Liver (tissue), 9 donors: Measurements from ENCODE around the gene COL8A1. TPM values are rescaled to one million over a fixed set of nuclear protein-coding genes. Genes with fewer than 3 reads are reported as not detected.

Experiments
- DNase-seq: peaks from one replicate; pipeline ENCODE4 v3.0.0-alpha.2; 2017; ENCODE audit warnings: low spot score
- H3K27ac ChIP-seq, 2 donors: one replicate each; pipeline ENCODE4 v1.7.0; 2013; ENCODE audit warnings: inconsistent platforms in 2 of 2, low read length in 2 of 2, control low read depth in 1 of 2, low read depth in 1 of 2, mild to moderate bottlenecking in 1 of 2
- H3K27me3 ChIP-seq, 4 donors: one replicate each; pipeline versions ENCODE4 v1.6.1 to v1.7.0; 2013; ENCODE audit warnings: low read length in 3 of 4, inconsistent platforms in 1 of 4, mild to moderate bottlenecking in 1 of 4, moderate library complexity in 1 of 4; ENCODE audit not compliant: control insufficient read depth in 4 of 4, insufficient read depth in 4 of 4
- H3K36me3 ChIP-seq, 4 donors: one replicate each; pipeline versions ENCODE4 v1.6.1 to v1.7.0; 2013; ENCODE audit warnings: low read length in 3 of 4, mild to moderate bottlenecking in 3 of 4, low read depth in 1 of 4, moderate library complexity in 1 of 4; ENCODE audit not compliant: control insufficient read depth in 4 of 4, insufficient read depth in 3 of 4
- H3K4me1 ChIP-seq, 4 donors: one replicate each; pipeline versions ENCODE4 v1.6.1 to v1.7.0; 2013; ENCODE audit warnings: low read length in 3 of 4, mild to moderate bottlenecking in 3 of 4, moderate library complexity in 1 of 4; ENCODE audit not compliant: control insufficient read depth in 4 of 4, insufficient read depth in 4 of 4
- H3K4me3 ChIP-seq, 3 donors: one replicate each; pipeline versions ENCODE4 v1.6.1 to v1.7.0; 2013; ENCODE audit warnings: low read length in 3 of 3, control low read depth in 1 of 3, low read depth in 1 of 3, mild to moderate bottlenecking in 1 of 3
- H3K9ac ChIP-seq, 2 donors: one replicate each; pipeline ENCODE4 v1.7.0; 2013; ENCODE audit warnings: low read length in 2 of 2, mild to moderate bottlenecking in 2 of 2, moderate library complexity in 2 of 2, control low read depth in 1 of 2, low read depth in 1 of 2
- H3K9me3 ChIP-seq, 4 donors: one replicate each; pipeline versions ENCODE4 v1.6.1 to v1.7.0; 2013; ENCODE audit warnings: low read length in 3 of 4; ENCODE audit not compliant: control insufficient read depth in 4 of 4
- EGR1 ChIP-seq, 2 donors: IDR thresholded peaks; 2 replicates each; pipeline ENCODE4 v1.6.1; 2016 to 2018; ENCODE audit warnings: antibody characterized with exemption in 2 of 2, low read depth in 2 of 2
- FOXA1 ChIP-seq: IDR thresholded peaks from 2 replicates; pipeline ENCODE4 v1.6.1; 2016; ENCODE audit warnings: antibody characterized with exemption
- FOXA2 ChIP-seq: IDR thresholded peaks from 2 replicates; pipeline ENCODE4 v1.6.1; 2016; ENCODE audit warnings: antibody characterized with exemption
- GABPA ChIP-seq, 2 donors: IDR thresholded peaks in 1 of 2; conservative IDR thresholded peaks in 1 of 2; 2 replicates each; pipeline ENCODE4 v1.6.1; 2016; ENCODE audit warnings: antibody characterized with exemption in 2 of 2, mild to moderate bottlenecking in 1 of 2, moderate library complexity in 1 of 2
- HNF4A ChIP-seq, 2 donors: conservative IDR thresholded peaks; 2 replicates each; pipeline ENCODE4 v1.6.1; 2016; ENCODE audit warnings: antibody characterized with exemption in 2 of 2, mild to moderate bottlenecking in 2 of 2
- HNF4G ChIP-seq: IDR thresholded peaks from 2 replicates; pipeline ENCODE4 v1.6.1; 2016; ENCODE audit warnings: antibody characterized with exemption
- JUND ChIP-seq, 2 donors: IDR thresholded peaks; 2 replicates each; pipeline ENCODE4 v1.6.1; 2016; ENCODE audit warnings: antibody characterized with exemption in 2 of 2
- NR2F2 ChIP-seq: IDR thresholded peaks from 2 replicates; pipeline ENCODE4 v1.6.1; 2016; ENCODE audit warnings: antibody characterized with exemption
- RAD21 ChIP-seq, 2 donors: IDR thresholded peaks; 2 replicates each; pipeline ENCODE4 v1.6.1; 2016; ENCODE audit warnings: antibody characterized with exemption in 2 of 2, mild to moderate bottlenecking in 2 of 2
- RXRA ChIP-seq, 2 donors: IDR thresholded peaks; 2 replicates each; pipeline ENCODE4 v1.6.1; 2017 to 2018; ENCODE audit warnings: antibody characterized with exemption in 2 of 2, mild to moderate bottlenecking in 1 of 2
- SP1 ChIP-seq: IDR thresholded peaks from 2 replicates; pipeline ENCODE4 v1.6.1; 2018; ENCODE audit warnings: antibody characterized with exemption, mild to moderate bottlenecking
- TAF1 ChIP-seq: conservative IDR thresholded peaks from 2 replicates; pipeline ENCODE4 v1.6.1; 2016; ENCODE audit warnings: antibody characterized with exemption, mild to moderate bottlenecking
- YY1 ChIP-seq: IDR thresholded peaks from 2 replicates; pipeline ENCODE4 v1.6.1; 2016; ENCODE audit warnings: antibody characterized with exemption, mild to moderate bottlenecking
- WGBS: extraction: QIAGEN DNeasy Blood & Tissue Kit; methylation state at CpG from one replicate; pipeline ENCODE4 v1.1.7; 2013; 5-methylcytosine and 5-hydroxymethylcytosine counted together
- polyA plus RNA-seq, 2 donors: library from polyadenylated mRNA; stranded (reverse) in 1 of 2; unstranded in 1 of 2; fragments of 200-250 nt in 1 of 2; fragments of >200 nt in 1 of 2; fragmentation: Nextera tagmentation in 1 of 2; extraction: Ambion mirVana in 1 of 2; gene quantifications; one replicate each; pipeline versions ENCODE4 v1.2.1 to v1.2.3, GENCODE V29; 2013 to 2015
- total RNA-seq, 2 donors: library from RNA; depleted of rRNA; stranded (reverse); fragments of >200 nt; gene quantifications; one replicate each; pipeline ENCODE4 v1.2.3, GENCODE V29; 2014
- TF ChIP-seq, protein P1 (sequence below): IDR thresholded peaks from 2 replicates; pipeline ENCODE4 v1.6.1; 2016; ENCODE audit warnings: antibody characterized with exemption
- TF ChIP-seq, protein P2 (sequence below): IDR thresholded peaks from 2 replicates; pipeline ENCODE4 v1.6.1; 2016; ENCODE audit warnings: antibody characterized with exemption
- TF ChIP-seq, protein P3 (sequence below): IDR thresholded peaks from 2 replicates; pipeline ENCODE4 v1.6.1; 2016; ENCODE audit warnings: antibody characterized with exemption
- TF ChIP-seq, protein P4 (sequence below): IDR thresholded peaks from 2 replicates; pipeline ENCODE4 v1.6.1; 2016; ENCODE audit warnings: antibody characterized with exemption, mild to moderate bottlenecking
- donor health status: healthy.
- donor health status: healthy.
- donor health status: healthy.
- donor health status: healthy.
- donor health status: healthy.

COL8A1 gene
- total and polyA plus RNA-seq, 4 donors: 0.14 to 2.2 (median 1.0) TPM

DNA sequence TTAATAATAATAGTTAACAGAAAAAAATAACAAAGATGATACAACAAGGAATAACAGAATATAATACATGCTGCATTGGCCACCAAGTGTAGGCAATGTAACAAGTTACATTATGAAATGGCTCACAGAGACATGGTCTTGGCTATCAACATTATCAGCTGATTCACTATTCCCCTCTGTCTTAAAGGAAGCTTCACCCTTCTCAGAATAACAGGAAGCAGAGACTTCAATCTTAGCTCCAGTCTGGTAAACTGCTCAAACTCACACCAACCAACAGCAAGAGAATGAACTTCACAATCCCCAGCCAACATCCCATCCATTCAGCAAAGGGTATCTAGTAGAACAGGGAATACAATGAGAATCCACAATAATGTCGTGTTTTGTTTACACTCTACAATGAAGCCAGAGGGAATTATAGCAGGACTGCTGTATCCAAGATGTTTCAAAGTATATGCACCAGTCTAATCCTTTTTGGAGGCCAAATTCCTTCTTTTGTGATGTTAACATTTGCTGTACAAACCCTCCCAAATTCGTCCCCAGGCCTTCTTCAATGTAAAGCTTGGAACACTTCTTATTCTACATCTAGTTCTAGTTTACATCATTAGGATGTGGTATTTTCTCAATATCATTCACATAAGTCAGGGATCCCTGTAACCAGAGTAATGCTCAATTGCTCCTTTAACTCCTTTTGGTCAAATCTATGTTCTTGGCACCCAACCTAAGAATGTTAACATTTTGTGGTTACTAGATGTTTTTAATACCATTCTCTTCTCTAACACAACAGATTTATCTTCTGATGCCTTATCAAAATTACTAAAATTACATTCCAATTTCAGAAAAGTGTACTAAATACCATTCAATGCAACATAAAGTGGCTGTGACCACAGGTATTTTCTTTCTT is 126.9 kb downstream of the COL8A1 start:
- TF ChIP-seq NR2F2 (no peak), TAF1 (no peak), JUND (IDR thresholded peaks at IDR 0.05) (no peak), HNF4G (no peak), HNF4A (conservative IDR thresholded peaks at IDR 0.05) (no peak), EGR1 (IDR thresholded peaks at IDR 0.05; ENCODE audit: low read depth in 2 of 2) (no peak), RAD21 (IDR thresholded peaks at IDR 0.05) (no peak), FOXA1 (no peak), SP1 (no peak), FOXA2 (no peak), YY1 (no peak), GABPA (IDR thresholded peaks at IDR 0.05 in 1 of 2, conservative IDR thresholded peaks at IDR 0.05 in 1 of 2) (no peak), RXRA (IDR thresholded peaks at IDR 0.05) (no peak)
- TF ChIP-seq, protein P1, sequence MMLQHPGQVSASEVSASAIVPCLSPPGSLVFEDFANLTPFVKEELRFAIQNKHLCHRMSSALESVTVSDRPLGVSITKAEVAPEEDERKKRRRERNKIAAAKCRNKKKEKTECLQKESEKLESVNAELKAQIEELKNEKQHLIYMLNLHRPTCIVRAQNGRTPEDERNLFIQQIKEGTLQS: no peak
- TF ChIP-seq, protein P2, sequence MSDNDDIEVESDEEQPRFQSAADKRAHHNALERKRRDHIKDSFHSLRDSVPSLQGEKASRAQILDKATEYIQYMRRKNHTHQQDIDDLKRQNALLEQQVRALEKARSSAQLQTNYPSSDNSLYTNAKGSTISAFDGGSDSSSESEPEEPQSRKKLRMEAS: no peak
- TF ChIP-seq, protein P3, sequence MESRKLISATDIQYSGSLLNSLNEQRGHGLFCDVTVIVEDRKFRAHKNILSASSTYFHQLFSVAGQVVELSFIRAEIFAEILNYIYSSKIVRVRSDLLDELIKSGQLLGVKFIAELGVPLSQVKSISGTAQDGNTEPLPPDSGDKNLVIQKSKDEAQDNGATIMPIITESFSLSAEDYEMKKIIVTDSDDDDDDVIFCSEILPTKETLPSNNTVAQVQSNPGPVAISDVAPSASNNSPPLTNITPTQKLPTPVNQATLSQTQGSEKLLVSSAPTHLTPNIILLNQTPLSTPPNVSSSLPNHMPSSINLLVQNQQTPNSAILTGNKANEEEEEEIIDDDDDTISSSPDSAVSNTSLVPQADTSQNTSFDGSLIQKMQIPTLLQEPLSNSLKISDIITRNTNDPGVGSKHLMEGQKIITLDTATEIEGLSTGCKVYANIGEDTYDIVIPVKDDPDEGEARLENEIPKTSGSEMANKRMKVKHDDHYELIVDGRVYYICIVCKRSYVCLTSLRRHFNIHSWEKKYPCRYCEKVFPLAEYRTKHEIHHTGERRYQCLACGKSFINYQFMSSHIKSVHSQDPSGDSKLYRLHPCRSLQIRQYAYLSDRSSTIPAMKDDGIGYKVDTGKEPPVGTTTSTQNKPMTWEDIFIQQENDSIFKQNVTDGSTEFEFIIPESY: no peak
- TF ChIP-seq, protein P4, sequence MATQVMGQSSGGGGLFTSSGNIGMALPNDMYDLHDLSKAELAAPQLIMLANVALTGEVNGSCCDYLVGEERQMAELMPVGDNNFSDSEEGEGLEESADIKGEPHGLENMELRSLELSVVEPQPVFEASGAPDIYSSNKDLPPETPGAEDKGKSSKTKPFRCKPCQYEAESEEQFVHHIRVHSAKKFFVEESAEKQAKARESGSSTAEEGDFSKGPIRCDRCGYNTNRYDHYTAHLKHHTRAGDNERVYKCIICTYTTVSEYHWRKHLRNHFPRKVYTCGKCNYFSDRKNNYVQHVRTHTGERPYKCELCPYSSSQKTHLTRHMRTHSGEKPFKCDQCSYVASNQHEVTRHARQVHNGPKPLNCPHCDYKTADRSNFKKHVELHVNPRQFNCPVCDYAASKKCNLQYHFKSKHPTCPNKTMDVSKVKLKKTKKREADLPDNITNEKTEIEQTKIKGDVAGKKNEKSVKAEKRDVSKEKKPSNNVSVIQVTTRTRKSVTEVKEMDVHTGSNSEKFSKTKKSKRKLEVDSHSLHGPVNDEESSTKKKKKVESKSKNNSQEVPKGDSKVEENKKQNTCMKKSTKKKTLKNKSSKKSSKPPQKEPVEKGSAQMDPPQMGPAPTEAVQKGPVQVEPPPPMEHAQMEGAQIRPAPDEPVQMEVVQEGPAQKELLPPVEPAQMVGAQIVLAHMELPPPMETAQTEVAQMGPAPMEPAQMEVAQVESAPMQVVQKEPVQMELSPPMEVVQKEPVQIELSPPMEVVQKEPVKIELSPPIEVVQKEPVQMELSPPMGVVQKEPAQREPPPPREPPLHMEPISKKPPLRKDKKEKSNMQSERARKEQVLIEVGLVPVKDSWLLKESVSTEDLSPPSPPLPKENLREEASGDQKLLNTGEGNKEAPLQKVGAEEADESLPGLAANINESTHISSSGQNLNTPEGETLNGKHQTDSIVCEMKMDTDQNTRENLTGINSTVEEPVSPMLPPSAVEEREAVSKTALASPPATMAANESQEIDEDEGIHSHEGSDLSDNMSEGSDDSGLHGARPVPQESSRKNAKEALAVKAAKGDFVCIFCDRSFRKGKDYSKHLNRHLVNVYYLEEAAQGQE: no peak
- H3K9ac ChIP-seq: no peak overlapping the region
- H3K9me3 ChIP-seq: no peaks in the 10 kb centered on the region
- no peaks in the 10 kb centered on the region for H3K27me3 ChIP-seq
- H3K27ac ChIP-seq: no peak overlapping the region
- no peak overlapping the region for H3K4me3 ChIP-seq
- no peaks in the 10 kb centered on the region for H3K36me3 ChIP-seq
- 49% methylated on average over 2 of the region's 2 CpGs for WGBS
- DNase-seq: no peak
- H3K4me1 ChIP-seq: no peaks in the 10 kb centered on the region

DNA sequence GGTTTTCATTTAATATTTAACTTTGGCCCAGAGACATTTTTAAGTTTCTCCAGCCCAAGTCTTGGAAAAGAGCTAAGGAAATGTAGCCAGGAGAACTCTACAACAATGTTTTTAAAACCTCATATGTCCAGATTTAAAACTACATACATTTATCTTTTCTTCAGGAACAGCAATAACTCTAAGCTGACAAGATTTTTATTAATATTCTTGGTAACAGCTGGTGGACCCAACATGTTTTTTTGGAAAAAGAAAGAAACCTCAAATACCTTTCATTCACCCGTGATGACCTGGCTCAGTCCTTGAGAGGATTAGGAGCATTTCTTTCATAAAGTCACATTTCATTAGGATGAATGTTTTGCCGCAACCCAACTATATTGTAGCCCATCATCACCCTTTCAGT is 128.9 kb downstream of the COL8A1 start:
- H3K36me3 ChIP-seq: no peaks in the 10 kb centered on the region
- DNase-seq: no peak
- TF ChIP-seq EGR1 (IDR thresholded peaks at IDR 0.05; ENCODE audit: low read depth in 2 of 2): no peak
- no peak for TF ChIP-seq FOXA2
- H3K4me1 ChIP-seq: no peaks in the 10 kb centered on the region
- no peaks in the 10 kb centered on the region for H3K27me3 ChIP-seq
- H3K9ac ChIP-seq: no peak overlapping the region
- H3K4me3 ChIP-seq: no peak overlapping the region
- H3K27ac ChIP-seq: no peak overlapping the region
- 87% methylated on average over 2 of the region's 2 CpGs for WGBS
- H3K9me3 ChIP-seq: no peaks in the 10 kb centered on the region
